GM23248 (cell line): ENCODE measurements around the gene ARID5B.

Experiments
- EZH2 ChIP-seq: fragments of 200-600 bp; sonication (generic); IDR thresholded peaks from 2 replicates; pipeline ENCODE4 v1.6.1; 2018; ENCODE audit warnings: antibody characterized with exemption, mild to moderate bottlenecking; ENCODE audit not compliant: insufficient read depth, poor library complexity, severe bottlenecking
- EZH2phosphoT487 ChIP-seq: fragments of 200-600 bp; sonication (generic); IDR thresholded peaks from 2 replicates; pipeline ENCODE4 v1.6.1; 2018; ENCODE audit warnings: antibody characterized with exemption, moderate library complexity, mild to moderate bottlenecking, low read depth; ENCODE audit not compliant: insufficient read depth

- TF ChIP-seq EZH2: no peak
- no peak for TF ChIP-seq EZH2phosphoT487
These were observed 42.3 kb downstream of the ARID5B start for GRCh38 chr10:61943674-61944378.
